Esophagus squamous epithelium (tissue), 5 donors: ENCODE data around the gene HNRNPL. TPM values are rescaled to one million over a fixed set of nuclear protein-coding genes. Genes with fewer than 3 reads are reported as not detected.
A peak's percentile ranks its signal among the peaks of the same experiment; 100 is the strongest.

Source experiments
- DNase-seq: peaks from one replicate; lab custom pipeline; 2025; lab: John Stamatoyannopoulos, UW
- H3K27ac ChIP-seq, 4 donors: fragments of 200-600 bp; sonication (generic); one replicate each; pipeline ENCODE4 v1.5.1; 2016 to 2019; ENCODE audit warnings: mild to moderate bottlenecking in 1 of 4
- H3K27me3 ChIP-seq, 4 donors: fragments of 200-600 bp; sonication (generic); 1 replicate in 3 of 4; 2 replicates in 1 of 4; pipeline versions ENCODE4 v1.5.1 to v1.6.0; 2017 to 2021; ENCODE audit warnings: antibody characterized with exemption in 1 of 4
- H3K36me3 ChIP-seq, 3 donors: fragments of 200-600 bp; sonication (generic); one replicate each; pipeline ENCODE4 v1.5.1; 2016 to 2019
- H3K4me1 ChIP-seq, 3 donors: fragments of 200-600 bp; sonication (generic); one replicate each; pipeline ENCODE4 v1.5.1; 2017 to 2019
- H3K4me3 ChIP-seq, 4 donors: fragments of 200-600 bp; sonication (generic); 1 replicate in 3 of 4; 2 replicates in 1 of 4; pipeline ENCODE4 v1.5.1; 2016 to 2019; ENCODE audit warnings: mild to moderate bottlenecking in 2 of 4, moderate library complexity in 1 of 4
- H3K9me3 ChIP-seq, 3 donors: fragments of 200-600 bp; sonication (generic); one replicate each; pipeline ENCODE4 v1.5.1; 2016 to 2019
- CTCF ChIP-seq, 6 experiments: fragments of 450-650 bp in 4 of 6; fragments of 200-600 bp in 2 of 6; sonication (generic) in 2 of 6; IDR thresholded peaks; one replicate each; pipeline ENCODE4 v1.5.1; 2016 to 2019; ENCODE audit warnings: antibody characterized with exemption in 6 of 6, mild to moderate bottlenecking in 4 of 6, moderate library complexity in 4 of 6
- POLR2A ChIP-seq, 4 donors: fragments of 450-650 bp; IDR thresholded peaks; one replicate each; pipeline ENCODE4 v1.6.1; 2017; ENCODE audit warnings: antibody characterized with exemption in 4 of 4, mild to moderate bottlenecking in 4 of 4, moderate library complexity in 3 of 4
- WGBS, 2 donors: methylation state at CpG; one replicate each; pipeline ENCODE4 v1.1.5; 2018; 5-methylcytosine and 5-hydroxymethylcytosine counted together
- intact Hi-C: fragments of 100-400 bp; cut with DNase I; formaldehyde crosslinking; loops from one replicate; pipeline ENCODE4 v1.15.0; 2022
- total RNA-seq, 4 donors: library from RNA; depleted of rRNA; stranded (reverse); fragments of >200 nt; gene quantifications; one replicate each; pipeline ENCODE4 v1.1.0, GENCODE V29; 2016
- donor health status: DM: yes; HTN: yes; CAD: no.

The HNRNPL gene
- total RNA-seq, 4 donors from 2014 or later: 136 to 186 (median 167) TPM

DNA sequence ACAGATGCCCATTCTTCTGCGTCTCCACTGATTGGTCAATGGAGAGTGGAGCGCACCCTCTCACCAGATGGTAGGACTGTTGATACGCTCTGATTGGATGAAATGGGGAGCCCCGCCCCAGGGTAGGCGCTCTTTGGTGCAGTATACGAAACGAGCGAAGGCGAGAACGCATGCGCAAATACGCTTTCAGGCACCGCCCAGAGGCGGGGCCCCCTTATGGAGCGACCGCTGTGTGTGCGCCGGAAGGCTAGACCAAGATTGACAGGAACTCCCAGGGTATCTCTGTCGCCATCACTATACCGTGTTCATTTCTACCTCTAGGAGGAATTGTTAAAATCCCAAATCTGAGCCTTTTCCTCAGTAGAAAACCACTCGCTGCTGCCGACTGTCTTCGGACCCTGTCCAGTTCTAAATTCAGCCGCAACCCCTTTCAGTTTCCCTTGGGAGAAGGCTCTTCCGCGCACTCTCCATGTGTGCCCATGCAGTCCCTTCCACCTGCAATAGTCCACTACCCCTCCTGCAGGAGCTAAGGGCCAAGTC, 720 bp upstream of the HNRNPL start:
- DNase-seq: no peak
- H3K27me3 ChIP-seq: no peaks in the 10 kb centered on the region
- no peaks in the 10 kb centered on the region for H3K9me3 ChIP-seq
- peaks cover 32 to 59% (median 40%) of the 10 kb centered on the region in 3 donors for H3K4me1 ChIP-seq
- 0% methylated on average over 8 to 19 of the region's 26 CpGs for WGBS, 2 donors
- H3K36me3 ChIP-seq: peaks cover 17 to 24% (median 22%) of the 10 kb centered on the region in 3 donors
- peak in 4 of 6 experiments; percentile 25 to 50 (median 42) for TF ChIP-seq CTCF (IDR thresholded peaks at IDR 0.05)
- peak in 3 of 4 donors; percentile 82 to 98 (median 95) for TF ChIP-seq POLR2A (IDR thresholded peaks at IDR 0.05)
- intact Hi-C loops: no loop called here
- H3K27ac ChIP-seq: peak overlapping the region; percentile 100
- peak overlapping the region; percentile 80 to 91 (median 83) for H3K4me3 ChIP-seq

- TF ChIP-seq POLR2A (IDR thresholded peaks at IDR 0.05): peak in 1 of 4 donors; percentile 1
- peak in 1 of 6 experiments; percentile 39 for TF ChIP-seq CTCF (IDR thresholded peaks at IDR 0.05)
- Histone ChIP-seq H3K9me3 (no peaks in the 10 kb centered on the region), H3K27me3 (no peaks in the 10 kb centered on the region), H3K4me1 (peaks cover 32 to 71% (median 42%) of the 10 kb centered on the region in 3 donors), H3K36me3 (peaks cover 29 to 36% (median 34%) of the 10 kb centered on the region in 3 donors), H3K4me3 (peak overlapping the region; percentile 62 to 100 (median 92)), H3K27ac (peak overlapping the region; percentile 93 to 100 (median 100))
- 0 to 2% methylated on average over 16 to 23 of the region's 76 CpGs for WGBS, 2 donors
- intact Hi-C loops: no loop called here
- peak; percentile 80 for DNase-seq
These were observed 483 bp downstream of the HNRNPL start for GRCh38 chr19:38849147-38849859.

GRCh38 chr19:38848299-38849146, 1.3 kb downstream of the HNRNPL start:
- intact Hi-C loops: no loop called here
- no peak for DNase-seq
- Histone ChIP-seq H3K36me3 (peaks cover 36 to 44% (median 42%) of the 10 kb centered on the region in 3 donors), H3K4me1 (peaks cover 35 to 79% (median 43%) of the 10 kb centered on the region in 3 donors), H3K27ac (peak overlapping the region; percentile 93 to 100 (median 100)), H3K9me3 (no peaks in the 10 kb centered on the region), H3K27me3 (no peaks in the 10 kb centered on the region), H3K4me3 (peak overlapping the region; percentile 62 to 100 (median 92))
- 15 to 20% methylated on average over 20 to 21 of the region's 22 CpGs for WGBS, 2 donors
- TF ChIP-seq POLR2A (IDR thresholded peaks at IDR 0.05) (no peak), CTCF (IDR thresholded peaks at IDR 0.05) (peak in 1 of 6 experiments; percentile 0)

DNA sequence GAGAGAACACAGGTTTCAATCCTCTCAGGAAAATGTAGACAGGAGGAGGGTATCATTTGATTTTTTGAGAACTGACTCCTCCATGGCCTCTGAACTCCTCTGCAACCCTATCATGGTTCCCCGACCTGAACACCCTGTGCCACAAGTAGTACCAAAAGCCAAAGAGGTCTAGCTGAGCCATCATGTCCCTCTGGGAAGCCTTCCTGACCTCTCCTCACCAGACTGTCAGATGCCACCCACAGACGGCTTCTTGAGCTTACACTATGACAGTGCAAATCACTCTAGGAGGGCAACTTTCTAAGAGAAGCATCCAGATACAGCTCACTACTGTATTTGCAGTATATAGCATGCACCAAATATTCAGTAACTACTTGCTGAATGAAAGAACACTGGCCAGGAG, 3.7 kb downstream of the HNRNPL start:
- H3K27ac ChIP-seq: no peak overlapping the region
- H3K4me1 ChIP-seq: peaks cover 25 to 84% (median 44%) of the 10 kb centered on the region in 3 donors
- WGBS, 2 donors: 37 to 63% methylated on average over 2 of the region's 2 CpGs
- TF ChIP-seq CTCF (IDR thresholded peaks at IDR 0.05) (no peak), POLR2A (IDR thresholded peaks at IDR 0.05) (no peak)
- intact Hi-C loops: no loop called here
- H3K4me3 ChIP-seq: no peak overlapping the region
- H3K36me3 ChIP-seq: peaks cover 59 to 68% (median 66%) of the 10 kb centered on the region in 3 donors
- no peaks in the 10 kb centered on the region for H3K27me3 ChIP-seq
- H3K9me3 ChIP-seq: no peaks in the 10 kb centered on the region
- no peak for DNase-seq
